ENCODE measurements around the gene PEAR1. TPM values are rescaled to one million over a fixed set of nuclear protein-coding genes. Genes with fewer than 3 reads are reported as not detected.

Gene PEAR1
- total RNA-seq, 4 donors from 2014 or later: 31.5 to 51.4 (median 39.7) TPM

- TF ChIP-seq POLR2A (IDR thresholded peaks at IDR 0.05) (no peak), CTCF (IDR thresholded peaks at IDR 0.05) (no peak), EP300 (IDR thresholded peaks at IDR 0.05) (no peak)
- H3K27ac ChIP-seq: no peak overlapping the region
- DNase-seq (ENCODE audit: low spot score in 2 of 2): no peak
- H3K36me3 ChIP-seq: peaks cover 0 to 66% (median 0%) of the 10 kb centered on the region in 3 donors
- 86 to 87% methylated on average over 9 of the region's 9 CpGs for WGBS, 2 donors
- H3K4me1 ChIP-seq: peaks cover 0 to 14% (median 0%) of the 10 kb centered on the region in 4 donors
- H3K27me3 ChIP-seq: peaks cover 0 to 13% of the 10 kb centered on the region in 2 donors
- H3K4me3 ChIP-seq: no peak overlapping the region
- peaks cover 0 to 12% (median 0%) of the 10 kb centered on the region in 4 donors for H3K9me3 ChIP-seq
These were observed 20.9 kb downstream of the PEAR1 start for GRCh38 chr1:156914440-156914856.

GRCh38 chr1:156920233-156921052, 26.9 kb downstream of the PEAR1 start, which contains the start of gene LRRC71:
Gene LRRC71 (plus strand): TSS chr1:156920632. CDS start chr1:156920804, 172 bp downstream.
- Histone ChIP-seq H3K4me1 (peaks cover 0 to 26% (median 10%) of the 10 kb centered on the region in 4 donors), H3K36me3 (peaks cover 0 to 26% (median 0%) of the 10 kb centered on the region in 3 donors), H3K4me3 (peak within 1 kb of the TSS in 1 of 4 donors; percentile 29), H3K27me3 (peaks cover 0 to 67% of the 10 kb centered on the region in 2 donors), H3K27ac (peak within 1 kb of the TSS in 1 of 4 donors; percentile 61), H3K9me3 (peaks cover 0 to 12% (median 0%) of the 10 kb centered on the region in 4 donors)
- WGBS, 2 donors: 11 to 12% methylated on average over 57 to 64 of the region's 71 CpGs
- DNase-seq (ENCODE audit: low spot score in 2 of 2): peak; percentile 68 to 74
- TF ChIP-seq EP300 (IDR thresholded peaks at IDR 0.05): peak in 1 of 2 donors; percentile 72
- no peak for TF ChIP-seq POLR2A (IDR thresholded peaks at IDR 0.05)
- TF ChIP-seq CTCF (IDR thresholded peaks at IDR 0.05): peak; percentile 47 to 95 (median 82)

GRCh38 chr1:156921053-156921529, 27.6 kb downstream of the PEAR1 start:
- Histone ChIP-seq H3K4me1 (peaks cover 0 to 26% (median 10%) of the 10 kb centered on the region in 4 donors), H3K27me3 (peaks cover 0 to 72% of the 10 kb centered on the region in 2 donors), H3K27ac (no peak overlapping the region), H3K4me3 (no peak overlapping the region), H3K9me3 (peaks cover 0 to 12% (median 0%) of the 10 kb centered on the region in 4 donors), H3K36me3 (peaks cover 0 to 20% (median 0%) of the 10 kb centered on the region in 3 donors)
- DNase-seq (ENCODE audit: low spot score in 2 of 2): no peak
- WGBS, 2 donors: 60 to 64% methylated on average over 7 of the region's 7 CpGs
- no peak for TF ChIP-seq POLR2A (IDR thresholded peaks at IDR 0.05)
- no peak for TF ChIP-seq EP300 (IDR thresholded peaks at IDR 0.05)
- no peak for TF ChIP-seq CTCF (IDR thresholded peaks at IDR 0.05)

GRCh38 chr1:156922986-156923669, 29.6 kb downstream of the PEAR1 start:
- WGBS, 2 donors: 26 to 27% methylated on average over 11 of the region's 11 CpGs
- Histone ChIP-seq H3K9me3 (peaks cover 0 to 5% (median 0%) of the 10 kb centered on the region in 4 donors), H3K27ac (no peak overlapping the region), H3K4me1 (peaks cover 0 to 37% (median 14%) of the 10 kb centered on the region in 4 donors), H3K4me3 (no peak overlapping the region), H3K27me3 (peaks cover 0 to 91% of the 10 kb centered on the region in 2 donors), H3K36me3 (peaks cover 0 to under 1% (median 0%) of the 10 kb centered on the region in 3 donors)
- no peak for TF ChIP-seq EP300 (IDR thresholded peaks at IDR 0.05)
- no peak for TF ChIP-seq POLR2A (IDR thresholded peaks at IDR 0.05)
- TF ChIP-seq CTCF (IDR thresholded peaks at IDR 0.05): no peak
- no peak for DNase-seq (ENCODE audit: low spot score in 2 of 2)
